ENCODE results near the gene CLN6.
A peak's percentile ranks its signal among the peaks of the same experiment; 100 is the strongest.
"Not testable (repeated sequence)": the region's sequence is repeated elsewhere in the genome, so short reads cannot be mapped to it uniquely, and the experiment has no call there.

CLN6 gene

DNA sequence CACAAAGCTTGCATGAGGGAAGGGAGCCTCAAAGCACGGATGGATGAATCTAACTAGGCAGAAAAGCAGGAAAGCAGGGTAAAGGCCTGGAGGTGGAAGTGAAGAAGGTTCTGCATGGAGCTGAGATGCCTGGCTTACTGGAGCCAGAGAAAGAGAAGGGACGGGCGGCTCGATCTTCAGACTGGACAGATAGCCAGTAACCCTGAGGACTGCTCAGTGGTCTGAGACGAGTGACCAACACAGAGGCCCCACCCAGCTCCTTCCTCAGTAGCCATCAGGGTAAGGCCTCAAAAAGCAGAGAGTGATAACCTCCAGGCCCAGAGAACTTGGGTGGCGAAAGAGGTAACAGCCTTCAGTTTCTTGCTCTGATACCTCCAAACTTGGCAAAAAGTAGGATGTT lies 6.4 kb downstream of the CLN6 start:
- no peak for DNase-seq (ENCODE audit: low spot score)

DNA sequence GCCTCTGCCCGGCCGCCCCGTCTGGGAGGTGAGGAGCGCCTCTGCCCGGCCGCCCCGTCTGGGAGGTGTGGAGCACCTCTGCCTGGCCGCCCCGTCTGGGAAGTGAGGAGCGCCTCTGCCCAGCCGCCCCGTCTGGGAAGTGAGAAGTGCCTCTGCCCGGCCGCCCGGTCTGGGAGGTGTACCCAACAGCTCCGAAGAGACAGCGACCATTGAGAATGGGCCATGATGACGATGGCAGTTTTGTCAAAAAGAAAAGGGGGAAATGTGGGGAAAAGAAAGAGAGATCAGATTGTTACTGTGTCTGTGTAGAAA lies 7.1 kb downstream of the CLN6 start:
- DNase-seq (ENCODE audit: low spot score): not testable (repeated sequence)

DNA sequence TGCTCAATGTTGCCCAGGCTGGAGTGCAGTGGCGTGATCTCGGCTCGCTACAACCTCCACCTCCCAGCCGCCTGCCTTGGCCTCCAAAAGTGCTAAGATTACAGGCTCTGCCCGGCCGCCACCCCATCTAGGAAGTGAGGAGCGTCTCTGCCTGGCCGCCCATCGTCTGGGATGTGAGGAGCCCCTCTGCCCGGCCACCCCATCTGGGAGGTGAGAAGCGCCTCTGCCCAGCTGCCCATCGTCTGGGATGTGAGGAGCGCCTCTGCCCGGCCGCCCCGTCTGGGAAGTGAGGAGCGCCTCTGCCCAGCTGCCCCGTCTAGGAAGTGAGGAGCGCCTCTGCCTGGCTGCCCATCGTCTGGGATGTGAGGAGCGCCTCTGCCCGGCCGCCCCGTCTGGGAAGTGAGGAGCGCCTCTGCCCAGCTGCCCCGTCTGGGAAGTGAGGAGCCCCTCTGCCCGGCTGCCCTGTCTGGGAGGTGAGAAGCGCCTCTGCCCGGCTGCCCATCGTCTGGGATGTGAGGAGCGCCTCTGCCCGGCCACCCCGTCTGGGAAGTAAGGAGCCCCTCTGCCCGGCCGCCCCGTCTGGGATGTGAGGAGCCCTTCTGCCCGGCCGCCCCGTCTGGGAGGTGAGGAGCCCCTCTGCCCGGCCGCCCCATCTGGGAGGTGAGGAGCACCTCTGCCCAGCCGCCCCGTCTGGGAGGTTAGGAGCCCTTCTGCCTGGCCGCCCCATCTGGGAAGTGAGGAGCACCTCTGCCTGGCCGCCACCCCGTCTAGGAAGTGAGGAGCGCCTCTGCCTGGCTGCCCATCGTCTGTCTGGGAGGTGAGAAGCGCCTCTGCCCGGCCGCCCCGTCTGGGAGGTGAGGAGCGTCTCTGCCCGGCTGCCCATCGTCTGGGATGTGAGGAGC lies 7.7 kb downstream of the CLN6 start:
- DNase-seq (ENCODE audit: low spot score): not testable (repeated sequence)

DNA sequence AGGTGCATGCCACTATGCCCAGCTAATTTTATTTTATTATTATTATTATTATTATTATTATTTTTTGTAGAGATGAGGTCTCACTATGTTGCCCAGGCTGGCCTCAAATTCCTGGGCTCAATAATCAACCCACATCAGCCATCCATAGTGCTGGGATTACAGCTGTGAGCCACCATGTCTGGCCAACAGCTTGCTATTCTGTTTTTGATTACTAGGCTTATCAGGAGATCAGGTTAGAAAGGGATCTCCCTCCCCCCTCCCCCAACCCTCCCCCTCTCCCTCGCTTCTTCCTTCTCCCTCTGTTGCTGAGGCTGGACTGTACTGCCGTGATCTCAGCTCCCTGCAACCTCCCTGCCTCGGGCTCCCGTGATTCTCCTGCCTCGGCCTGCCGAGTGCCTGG lies 8.6 kb downstream of the CLN6 start:
- no peak for DNase-seq (ENCODE audit: low spot score)

DNA sequence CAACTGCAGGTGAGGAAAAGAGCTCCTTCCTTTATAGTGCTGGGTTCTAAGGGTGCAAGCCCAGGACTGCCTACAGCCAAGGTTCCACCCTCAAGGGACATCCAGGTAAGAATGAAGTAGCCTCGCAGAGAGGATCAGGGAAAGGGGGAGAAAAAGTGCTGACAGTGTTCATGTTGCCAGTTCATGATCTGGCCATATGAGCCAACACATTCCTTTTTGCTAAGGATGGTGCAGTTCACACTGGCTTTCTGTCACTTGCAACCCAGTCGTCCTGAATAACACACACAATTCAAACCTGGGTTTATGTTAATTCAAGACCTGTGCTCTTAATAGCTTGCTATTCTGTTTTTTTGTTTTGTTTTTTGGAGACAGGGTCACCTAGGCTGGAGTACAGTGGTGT lies 9.0 kb downstream of the CLN6 start:
- no peak for DNase-seq (ENCODE audit: low spot score)

DNA sequence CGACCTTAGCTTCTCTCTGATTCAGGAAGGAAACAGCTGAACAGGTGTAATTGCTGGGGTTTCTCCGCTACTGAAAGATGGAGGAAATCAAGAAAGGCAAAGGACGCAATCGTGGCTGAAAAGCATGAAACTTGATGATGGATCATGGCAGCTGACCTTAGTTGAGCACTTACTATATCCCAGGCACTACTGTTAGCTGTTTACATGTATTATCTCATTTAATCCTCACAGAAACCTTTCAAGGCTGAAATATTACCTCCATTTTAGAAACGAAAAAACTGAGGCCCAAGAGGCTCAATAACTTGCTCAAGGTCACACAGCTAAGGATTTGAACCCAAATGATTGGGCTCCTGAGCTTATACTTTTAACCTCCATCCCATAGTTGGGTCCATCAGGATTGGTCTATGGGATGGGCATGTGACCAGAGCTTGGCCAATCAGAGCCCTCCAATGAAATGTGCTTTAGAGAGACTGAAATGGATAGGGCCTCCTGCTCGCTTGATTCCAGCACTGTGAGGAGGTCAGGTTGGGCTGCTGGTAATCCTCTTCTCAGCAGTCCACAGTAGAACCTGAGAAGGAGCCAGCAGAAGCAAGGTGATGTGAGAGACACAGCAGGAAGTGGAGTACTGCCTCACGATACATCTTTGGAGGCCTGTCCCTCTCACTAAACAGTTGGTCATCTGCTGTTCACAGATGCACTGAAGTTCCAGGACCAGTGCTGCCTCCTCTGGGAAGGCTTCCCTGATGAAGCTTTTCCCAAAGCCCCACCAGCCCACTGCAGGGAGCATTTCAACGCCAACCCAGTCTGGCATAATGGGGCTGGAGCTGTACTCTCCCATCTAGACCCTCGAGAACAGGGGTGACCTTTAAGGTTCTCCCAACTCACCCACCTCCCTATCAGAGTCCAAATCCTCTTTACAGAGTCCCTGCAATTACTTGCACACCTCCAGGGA lies 10.4 kb downstream of the CLN6 start:
- no peak for DNase-seq (ENCODE audit: low spot score)

DNA sequence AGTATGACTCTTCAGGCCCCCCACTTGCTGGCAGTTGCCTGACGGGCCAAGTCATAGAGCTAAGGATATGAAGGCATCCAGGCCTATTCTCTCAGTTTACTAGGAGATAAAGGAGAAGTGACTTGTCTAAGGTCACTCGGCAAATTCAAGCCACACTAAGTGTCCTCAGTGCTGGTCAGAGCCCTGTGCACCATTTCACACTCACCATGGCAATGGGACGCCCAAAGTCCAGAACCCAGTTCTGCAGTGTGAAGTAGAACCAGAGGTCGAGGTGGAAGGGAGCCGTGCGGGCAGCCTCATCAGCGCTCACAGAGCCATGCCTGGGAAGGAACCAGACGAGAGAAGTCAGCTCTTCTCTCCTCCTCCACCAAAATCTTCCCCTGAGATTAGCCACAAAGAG lies 11.2 kb downstream of the CLN6 start:
- DNase-seq (ENCODE audit: low spot score): no peak

DNA sequence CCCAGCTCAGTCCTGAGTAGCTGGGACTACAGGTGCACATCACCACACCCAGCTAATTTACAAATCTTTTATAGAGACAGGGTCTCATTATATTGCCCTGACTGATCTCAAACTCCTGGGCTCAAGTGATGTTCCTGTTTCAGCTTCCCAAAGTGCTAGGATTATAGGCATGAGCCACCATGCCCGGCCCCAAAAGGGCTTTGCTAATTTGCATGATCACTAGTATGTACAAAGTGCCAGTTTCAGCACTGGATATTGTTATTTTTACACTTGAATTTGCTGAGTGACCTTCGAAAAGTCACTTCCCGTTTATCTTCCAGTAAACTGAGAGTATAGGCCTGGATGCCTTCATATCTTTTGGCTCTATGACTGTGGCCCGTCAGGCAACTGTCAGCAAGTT lies 12.2 kb downstream of the CLN6 start:
- no peak for DNase-seq (ENCODE audit: low spot score)

DNA sequence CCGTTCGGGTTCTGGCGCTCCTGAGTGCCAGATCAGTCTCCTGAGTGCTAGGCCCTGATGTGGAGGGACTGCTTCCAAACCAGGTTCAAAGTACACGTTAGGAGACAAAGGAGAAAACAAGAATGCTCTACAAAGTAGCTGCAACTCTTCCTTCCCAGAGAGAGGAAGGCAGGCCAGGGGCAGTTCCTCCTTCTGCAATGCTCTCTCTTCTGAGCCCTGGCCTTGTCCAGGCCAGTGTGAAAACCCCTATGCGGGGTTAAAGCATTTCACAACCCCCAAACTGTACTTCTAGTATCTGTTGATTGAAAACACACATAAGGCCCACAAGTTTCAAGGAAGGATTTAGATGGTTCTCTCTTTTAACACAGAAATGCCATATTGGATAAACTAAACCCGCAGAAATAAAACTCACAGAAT lies 14.7 kb downstream of the CLN6 start:
- DNase-seq (ENCODE audit: low spot score): no peak

DNA sequence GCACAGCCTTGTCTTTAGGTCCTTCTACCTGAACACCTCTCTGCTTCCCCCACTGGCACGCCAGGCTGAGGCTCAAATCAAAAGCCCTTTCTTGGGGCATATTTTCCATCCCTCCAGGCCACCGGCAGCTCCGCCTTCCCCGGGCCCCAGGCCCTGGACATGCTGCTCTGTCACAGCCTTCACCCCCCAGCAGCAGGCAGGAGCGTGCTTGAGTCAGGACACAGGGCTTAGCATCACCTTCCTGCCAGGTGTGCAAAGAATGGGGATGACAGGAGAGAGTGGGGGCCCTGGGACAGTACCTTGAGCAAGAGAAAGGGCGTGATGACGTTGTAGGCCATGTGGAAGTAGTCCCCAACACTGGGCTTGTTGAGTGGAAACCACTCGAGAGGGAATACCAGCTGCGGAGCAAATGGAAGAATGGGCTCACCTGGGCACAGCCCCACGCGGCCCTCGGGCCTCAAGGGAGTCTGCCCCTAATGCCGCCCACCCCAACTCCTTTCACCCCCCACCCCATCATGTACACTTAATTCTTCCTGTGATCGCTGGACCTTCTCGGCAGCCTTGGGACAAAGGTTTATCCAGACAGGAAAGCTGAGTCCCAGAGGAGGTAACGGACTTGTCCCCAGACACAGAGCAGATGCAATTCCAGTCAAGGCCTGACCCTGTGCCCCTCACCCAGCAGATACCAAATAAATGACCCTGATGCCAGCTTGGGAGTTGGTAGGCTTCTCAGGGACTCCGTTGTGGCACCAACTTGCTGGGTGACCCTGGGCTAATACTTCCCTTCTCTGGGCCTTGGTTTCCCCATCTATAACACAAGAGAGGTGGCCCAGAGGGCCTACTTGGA lies 15.3 kb downstream of the CLN6 start:
- no peak for DNase-seq (ENCODE audit: low spot score)

DNA sequence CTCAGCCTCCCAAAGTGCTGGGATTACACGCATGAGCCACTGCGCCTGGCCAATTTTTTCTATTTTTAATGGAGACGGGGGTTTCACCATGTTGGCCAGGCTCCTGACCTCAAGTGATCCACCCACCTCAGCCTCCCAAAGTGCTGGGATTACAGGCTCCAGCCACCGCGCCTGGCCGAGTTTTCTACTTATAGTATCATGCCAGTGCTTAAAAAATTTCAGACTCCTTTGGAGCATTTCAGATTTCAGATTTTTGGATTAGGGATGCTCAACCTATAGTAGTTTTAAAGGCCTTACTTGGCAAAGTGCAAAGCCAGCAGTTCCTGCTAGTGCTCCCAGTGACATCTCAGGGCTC lies 16.1 kb downstream of the CLN6 start:
- not testable (repeated sequence) for DNase-seq (ENCODE audit: low spot score)

DNA sequence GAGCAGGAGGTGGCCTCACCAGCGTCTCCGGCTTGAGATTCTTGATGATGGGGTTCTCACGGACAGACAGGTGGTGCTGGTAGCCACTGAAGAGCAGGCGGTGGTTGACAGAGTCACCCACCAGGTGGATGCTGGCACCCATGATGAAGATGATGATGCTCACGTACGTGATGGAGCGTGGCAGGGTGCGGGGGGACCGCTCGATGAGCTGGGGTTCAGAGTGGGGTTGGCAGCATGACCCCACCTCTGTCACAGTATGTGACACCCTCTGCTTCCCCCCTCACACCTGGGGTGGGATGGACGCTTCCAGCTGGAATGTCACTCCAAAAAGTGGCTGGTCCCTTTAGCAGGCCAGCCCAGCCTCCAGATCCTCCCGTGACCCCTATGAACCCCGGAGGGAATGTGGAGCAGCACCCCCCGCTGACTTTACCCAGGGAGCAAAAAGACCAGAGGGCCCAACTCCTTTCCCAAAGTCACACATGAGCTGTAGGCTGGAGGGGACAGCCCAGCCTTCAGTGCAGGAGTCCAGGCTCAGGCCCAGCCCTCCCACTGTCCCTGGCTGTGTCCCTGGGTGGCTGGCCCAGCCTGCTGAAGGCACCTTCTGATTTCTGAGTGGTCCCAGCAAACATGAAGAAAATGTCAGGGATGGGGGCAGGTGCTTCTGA lies 17.7 kb downstream of the CLN6 start:
- DNase-seq (ENCODE audit: low spot score): no peak

DNA sequence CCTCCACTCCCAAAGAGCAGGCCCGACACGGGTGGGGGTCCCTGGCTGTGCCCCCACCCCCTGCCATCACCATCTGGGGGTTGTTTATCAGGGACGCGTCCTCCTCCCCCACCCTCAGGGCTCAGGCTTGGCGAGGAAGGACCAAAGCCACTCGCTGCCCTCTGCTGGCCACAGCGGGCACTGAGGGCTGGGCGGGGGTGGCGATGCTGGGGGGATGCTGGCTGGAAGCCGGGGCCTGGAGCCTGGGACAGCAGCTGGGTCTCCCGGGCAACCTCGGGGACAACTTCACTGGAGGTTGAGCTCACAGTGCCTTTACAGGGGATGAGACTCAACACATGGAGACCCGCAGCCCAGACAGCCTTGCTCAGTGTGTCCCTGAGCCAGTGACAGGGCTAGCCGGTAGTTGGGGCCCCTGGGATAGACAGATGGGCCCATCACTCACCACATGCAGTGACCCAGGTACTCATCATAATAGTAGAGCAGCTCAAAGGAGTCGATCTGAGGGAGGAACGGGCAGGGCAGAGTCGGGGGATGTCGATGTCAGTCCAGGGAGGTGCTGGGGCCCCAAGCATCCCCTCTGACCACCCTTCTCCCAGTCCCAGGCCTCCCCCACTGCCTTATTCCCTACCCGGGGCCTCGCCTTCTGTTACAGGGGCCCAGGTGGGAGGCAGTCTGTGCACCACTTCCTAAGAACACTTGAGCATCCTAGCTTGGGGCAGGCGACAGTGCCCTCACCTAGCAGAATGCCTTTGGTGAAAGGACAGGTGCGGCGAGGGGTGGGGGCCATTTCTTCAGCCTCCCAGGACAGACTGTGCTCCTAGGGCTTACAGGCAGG lies 18.5 kb downstream of the CLN6 start:
- DNase-seq (ENCODE audit: low spot score): peak; percentile 78

DNA sequence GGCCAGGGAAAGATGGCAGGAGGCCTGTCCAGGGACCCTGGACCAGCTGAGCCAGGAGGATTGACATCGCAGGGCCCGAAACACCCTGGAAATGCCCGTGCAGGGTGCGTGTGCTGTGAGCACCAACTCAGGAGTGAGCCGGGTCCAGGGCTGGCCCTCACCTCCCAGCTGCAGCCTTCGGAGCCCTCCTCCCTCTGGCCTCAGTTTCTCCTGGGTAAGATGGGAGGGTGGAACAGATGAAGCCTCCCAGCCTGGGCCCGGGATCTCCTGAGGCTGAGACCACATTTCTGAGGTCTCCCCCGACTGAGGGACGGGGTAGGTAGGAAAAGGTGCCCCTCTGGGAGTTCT lies 19.1 kb downstream of the CLN6 start:
- no peak for DNase-seq (ENCODE audit: low spot score)

DNA sequence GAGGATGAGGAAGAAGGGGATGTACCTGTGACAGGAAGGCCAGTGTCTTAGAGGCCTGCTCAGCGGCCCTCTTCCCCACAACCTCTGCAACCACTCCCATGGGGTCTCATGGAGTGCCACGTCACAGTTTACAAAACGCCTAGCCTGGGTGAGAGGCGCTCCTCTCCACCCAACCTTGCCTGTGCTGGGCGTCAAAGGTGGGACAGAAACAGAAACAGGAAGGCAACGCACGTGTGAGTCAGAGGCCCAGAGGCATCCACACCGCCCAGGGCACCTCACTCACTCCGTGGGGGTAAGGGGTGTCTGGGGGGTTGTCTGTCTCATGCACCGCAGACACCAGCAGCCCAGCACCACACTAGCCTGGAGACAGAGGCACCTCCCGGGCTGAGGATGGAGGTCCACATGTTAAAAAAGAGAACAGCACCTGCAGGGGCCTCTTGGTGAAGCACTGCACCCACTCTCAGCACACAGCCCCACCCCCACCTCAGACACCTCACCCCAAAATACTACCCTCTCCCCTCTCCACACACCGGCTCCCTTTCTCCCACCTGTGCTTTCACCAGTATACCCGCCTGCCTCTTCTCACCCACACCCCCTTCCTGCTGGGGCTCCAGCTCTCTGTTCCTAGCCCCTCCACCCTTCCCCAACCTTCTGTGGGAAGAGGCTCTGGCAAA lies 19.7 kb downstream of the CLN6 start:
- DNase-seq (ENCODE audit: low spot score): no peak

DNA sequence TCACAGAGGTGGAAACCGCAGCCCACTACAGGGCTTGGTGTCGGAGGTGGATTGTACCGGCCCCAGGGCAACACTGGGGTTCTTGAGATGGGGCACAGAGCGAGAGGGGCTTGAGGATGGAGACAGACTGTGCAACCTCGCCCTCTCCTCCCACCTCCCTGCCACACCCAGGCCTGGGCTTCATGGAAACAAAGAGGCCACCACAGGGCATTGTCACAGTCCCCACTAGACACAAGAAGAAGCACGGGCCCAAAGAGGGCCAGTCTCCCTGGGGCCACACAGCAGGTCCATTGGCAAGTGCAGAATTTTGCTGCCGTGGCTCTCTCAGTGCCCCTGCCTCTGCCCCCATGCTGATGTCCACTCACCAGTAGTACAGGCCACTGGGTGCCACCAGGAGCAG lies 20.3 kb downstream of the CLN6 start:
- DNase-seq (ENCODE audit: low spot score): no peak

DNA sequence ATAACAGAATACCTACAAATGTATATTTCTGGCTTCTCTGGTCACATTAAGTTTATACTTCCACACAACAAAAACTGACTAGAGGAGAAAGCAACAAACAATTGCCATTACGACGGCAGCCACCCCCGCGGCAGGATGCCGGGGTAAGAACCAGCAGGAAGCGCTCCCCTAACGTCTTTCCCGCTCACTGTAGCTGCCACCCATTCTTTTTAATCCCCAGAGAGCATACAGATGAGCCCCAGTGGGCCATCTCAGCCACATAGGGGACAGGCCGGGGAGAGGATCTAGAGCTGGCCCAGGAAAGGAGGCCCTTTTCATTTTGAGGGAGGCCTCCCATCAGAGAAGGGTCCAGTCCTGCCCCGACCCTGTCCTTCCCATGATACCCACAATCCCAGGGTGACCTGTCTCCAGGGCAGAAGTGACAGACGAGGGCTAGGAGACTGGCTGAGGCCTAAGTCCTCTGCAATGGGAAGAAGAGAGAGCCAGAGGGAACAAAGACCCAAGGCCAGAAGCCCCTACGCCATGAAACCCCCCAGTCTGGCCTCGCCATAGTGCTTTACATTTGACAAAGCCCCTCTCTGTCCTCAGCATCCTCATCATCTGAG lies 20.8 kb downstream of the CLN6 start:
- no peak for DNase-seq (ENCODE audit: low spot score)

DNA sequence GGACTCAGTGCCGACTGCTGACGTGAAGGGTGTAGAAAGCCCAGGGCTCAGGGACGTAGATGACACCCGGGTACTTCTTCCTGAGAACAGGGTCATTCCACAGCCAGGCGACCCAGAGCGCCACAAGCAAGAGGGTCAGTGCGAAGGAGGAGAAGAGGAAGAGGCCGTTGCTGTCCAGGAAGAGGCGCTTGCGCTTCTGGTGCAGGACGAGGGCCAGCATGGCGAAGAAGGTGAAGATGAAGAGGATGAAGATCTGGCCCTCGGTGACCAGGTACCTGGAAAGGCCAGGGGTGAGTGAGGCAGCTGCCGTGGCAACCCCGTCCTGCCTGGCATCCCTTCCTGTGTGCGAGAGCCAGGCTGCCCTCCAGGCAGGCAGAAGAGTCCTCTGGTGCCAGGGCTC lies 21.4 kb downstream of the CLN6 start:
- DNase-seq (ENCODE audit: low spot score): no peak

DNA sequence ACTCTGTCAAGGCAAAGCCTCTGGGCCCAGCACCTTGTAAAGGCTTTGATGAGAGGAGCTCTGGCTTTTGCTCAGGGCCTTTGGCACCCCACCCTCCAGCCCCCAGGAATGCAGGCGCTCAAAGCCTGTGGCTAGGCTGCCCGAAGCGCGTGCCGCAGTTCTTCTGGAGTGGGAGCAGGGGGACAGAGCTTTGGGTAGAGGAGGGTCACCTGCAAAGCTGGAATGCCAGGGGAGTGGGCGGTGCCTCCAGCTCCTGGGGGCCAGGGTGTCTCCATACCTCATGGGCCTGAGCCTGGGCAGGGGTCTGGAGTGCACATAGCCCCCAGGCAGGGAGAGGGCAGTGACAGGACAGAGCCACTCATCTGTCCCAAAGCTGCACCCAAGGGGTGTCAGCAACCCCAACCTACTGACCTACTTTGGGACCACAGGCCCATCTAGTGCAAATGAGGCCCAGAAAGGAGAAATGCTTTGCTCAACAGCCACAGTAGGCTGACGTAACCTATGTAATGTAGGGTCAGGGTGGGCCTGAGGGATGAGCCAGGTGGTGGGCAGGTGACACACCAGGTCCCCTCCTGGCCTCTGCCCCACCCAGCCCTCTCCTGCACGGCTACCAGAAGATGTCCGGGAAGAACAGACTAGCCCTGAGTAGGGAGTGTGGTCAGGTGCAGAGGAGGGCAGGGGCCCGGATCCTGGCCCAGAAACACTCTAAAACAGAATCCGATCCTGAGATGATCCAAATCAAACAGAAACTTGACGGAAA lies 22.2 kb downstream of the CLN6 start:
- DNase-seq (ENCODE audit: low spot score): no peak
